HG03378 (cell line): ENCODE measurements around the gene EPHA6.

ENCODE experiments used
- ATAC-seq: cut with Tn5 transposase; IDR thresholded peaks from one replicate; pipeline ENCODE4 v1.9.1; 2021; ENCODE audit warnings: mild to moderate bottlenecking, moderate library complexity; ENCODE audit not compliant: unreplicated experiment

EPHA6 gene

DNA sequence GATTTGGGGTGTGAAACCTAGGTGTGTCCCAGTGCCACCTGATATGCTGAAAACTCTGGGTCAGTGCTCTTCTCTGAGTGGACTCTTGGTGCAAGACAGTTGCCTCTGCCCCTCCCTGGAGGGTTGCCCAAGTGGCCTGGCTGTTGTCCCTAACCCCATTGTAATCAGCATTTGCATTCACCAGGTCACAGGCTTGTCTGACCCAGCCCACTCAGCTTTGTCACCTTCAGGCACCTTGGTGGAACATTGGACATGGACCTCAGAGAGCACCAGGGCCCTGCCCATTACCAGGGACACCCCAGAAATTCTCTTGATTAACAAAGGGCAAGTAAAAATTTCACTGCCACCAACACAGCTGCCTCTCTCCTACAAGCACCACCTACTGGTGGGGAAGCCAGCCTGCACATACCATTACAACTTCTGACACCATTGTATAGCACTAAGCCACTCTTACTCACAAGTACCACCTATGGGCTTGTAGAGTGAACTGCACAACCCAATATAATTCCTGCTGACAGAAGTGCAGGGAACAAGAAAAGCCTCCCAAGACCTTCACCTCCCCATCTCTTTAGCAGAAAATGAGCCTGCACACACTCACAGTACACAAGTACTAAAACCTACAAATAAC is 324.6 kb downstream of the EPHA6 start:
- no peak for ATAC-seq

GRCh38 chr3:97148931-97149330 is 334.5 kb downstream of the EPHA6 start:
- ATAC-seq = no peak

GRCh38 chr3:97161169-97161568 is 346.8 kb downstream of the EPHA6 start:
- ATAC-seq = no peak

GRCh38 chr3:97177242-97177641 is 362.8 kb downstream of the EPHA6 start:
- ATAC-seq = no peak

- no peak for ATAC-seq
Measured at GRCh38 chr3:97181704-97182103, 367.3 kb downstream of the EPHA6 start.

- no peak for ATAC-seq
Measured at GRCh38 chr3:97187771-97188170, 373.4 kb downstream of the EPHA6 start.

DNA sequence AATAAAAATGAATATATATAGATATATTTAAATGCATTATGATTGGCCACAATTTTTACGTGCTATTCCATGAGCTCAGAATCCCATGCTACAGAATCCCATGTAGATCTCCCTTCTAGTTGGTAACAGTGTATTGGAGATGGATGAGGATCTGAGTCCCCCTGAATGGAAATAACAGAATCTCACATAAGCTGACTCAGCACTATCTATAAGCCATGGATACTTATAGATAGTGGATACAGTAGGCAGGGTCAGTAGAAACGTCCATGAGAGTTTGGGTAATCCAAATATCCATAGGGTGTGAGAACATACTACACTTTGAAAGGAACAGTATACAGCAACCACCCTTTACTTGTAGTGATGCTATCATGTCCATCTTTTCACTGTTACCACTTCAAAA is 375.4 kb downstream of the EPHA6 start:
- no peak for ATAC-seq

GRCh38 chr3:97197083-97197482 is 382.7 kb downstream of the EPHA6 start:
- ATAC-seq = no peak

DNA sequence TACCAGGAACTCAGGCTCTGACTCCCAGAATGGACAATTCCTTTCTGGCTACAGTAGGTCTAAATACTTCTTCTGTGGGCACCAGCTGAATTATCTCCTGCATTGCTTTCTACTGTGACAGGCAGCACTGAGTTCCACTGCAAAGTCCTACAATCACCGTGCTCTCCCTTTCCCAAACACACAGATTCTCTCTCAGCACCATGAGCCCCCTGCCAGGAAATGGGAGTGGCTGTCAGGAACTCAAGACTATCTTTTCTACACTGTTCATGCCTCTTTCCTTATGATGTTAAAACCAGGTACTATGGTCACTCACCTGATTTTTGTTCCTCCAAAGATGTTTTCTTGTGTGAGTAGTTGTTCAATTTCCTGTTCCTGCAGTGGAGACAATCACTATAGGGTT is 383.4 kb downstream of the EPHA6 start:
- ATAC-seq = no peak

- ATAC-seq = no peak
Measured at GRCh38 chr3:97200387-97200786, 386.0 kb downstream of the EPHA6 start.

DNA sequence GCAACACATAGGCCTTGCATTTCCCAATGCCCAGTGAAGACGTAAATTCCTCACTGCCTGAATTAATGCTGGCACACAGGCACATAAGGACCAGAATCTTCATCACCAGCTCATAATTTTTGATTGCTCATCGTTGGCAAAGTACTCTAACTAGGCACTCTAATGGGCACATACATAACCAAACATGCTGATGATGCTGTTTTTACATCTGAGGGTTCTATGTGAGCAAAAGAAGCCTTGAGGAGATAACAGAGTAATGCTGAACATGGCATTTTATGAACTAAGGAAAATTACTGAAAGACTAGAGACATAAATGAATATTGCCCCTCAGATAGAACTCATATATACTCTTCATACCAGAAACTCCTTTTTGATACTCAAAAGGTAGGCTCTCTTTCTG is 387.4 kb downstream of the EPHA6 start:
- no peak for ATAC-seq

- ATAC-seq = no peak
Measured at GRCh38 chr3:97228966-97229365, 414.6 kb downstream of the EPHA6 start.

DNA sequence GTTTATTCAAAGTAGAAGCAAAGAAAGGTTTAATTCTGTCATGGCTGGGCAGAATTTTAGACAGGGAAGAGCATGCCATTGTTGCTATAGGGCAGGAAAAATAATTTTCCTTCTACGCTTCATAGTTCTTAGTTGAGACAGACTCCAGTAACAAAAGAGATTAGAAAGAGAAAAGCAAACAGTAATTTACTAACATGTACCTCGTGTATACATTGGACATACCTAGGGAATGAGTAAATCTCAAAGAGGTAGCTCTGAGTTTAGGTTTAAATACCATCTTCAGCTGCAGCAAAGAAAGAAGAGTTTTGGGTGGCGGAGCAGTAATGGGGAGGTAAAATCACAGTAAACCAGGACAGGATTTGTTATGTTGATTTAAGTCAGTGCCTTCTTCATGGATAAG is 416.1 kb downstream of the EPHA6 start:
- ATAC-seq = no peak

GRCh38 chr3:97232393-97233034 is 418.1 kb downstream of the EPHA6 start:
- ATAC-seq = no peak

DNA sequence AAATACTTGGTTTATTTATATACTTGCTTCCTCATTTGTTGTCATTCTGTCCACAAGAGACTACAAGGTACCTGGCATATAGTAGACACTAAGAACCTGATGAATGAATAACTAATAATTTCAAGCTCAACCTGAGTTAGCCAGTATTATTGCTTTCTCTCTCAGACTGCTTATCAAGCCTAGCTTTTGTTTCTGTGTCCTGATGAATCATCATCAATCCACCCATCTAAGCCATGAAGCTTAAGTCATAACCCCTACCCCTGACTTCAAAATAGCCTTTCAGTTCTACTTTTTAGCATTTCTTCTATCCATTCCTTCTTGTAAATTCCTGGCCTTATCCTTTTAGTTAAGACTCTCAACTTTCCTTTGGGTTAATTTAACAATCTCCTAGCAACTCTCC is 420.8 kb downstream of the EPHA6 start:
- no peak for ATAC-seq

DNA sequence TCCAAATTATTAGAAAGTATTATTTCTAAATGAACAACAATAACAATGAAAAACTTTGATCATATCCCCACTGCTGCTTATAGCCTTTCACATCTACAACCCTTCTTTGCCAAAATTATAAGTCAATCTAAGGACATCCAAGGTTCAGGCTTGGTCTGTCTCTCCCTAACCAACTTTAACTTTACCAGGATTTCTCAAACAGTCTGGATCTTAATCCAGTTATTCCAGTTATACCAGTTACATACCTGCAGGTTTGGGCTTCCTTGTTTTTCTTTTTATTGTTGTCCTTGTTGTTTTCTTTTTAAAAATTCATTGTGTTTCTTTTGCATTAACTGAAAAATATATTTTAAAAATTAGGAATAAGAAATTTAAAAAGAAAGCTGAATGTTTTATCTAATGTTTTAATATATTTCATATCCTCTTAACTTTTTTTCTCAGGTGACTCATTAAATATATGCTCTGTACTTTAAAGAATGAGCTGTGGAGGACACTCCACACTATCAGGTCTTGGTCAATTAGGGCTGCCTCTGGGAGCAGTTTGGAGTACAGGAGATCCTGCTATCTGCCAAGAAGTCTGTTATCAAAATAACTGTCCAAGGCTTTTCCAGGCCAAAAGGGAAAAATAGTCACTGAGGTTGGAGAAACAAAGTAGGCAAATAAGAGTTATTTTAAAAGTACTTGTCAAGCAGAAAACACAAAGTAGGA is 421.4 kb downstream of the EPHA6 start:
- ATAC-seq = no peak

- no peak for ATAC-seq
Measured at GRCh38 chr3:97241417-97241816, 427.0 kb downstream of the EPHA6 start.

GRCh38 chr3:97245201-97245910 is 431.0 kb downstream of the EPHA6 start:
- no peak for ATAC-seq

DNA sequence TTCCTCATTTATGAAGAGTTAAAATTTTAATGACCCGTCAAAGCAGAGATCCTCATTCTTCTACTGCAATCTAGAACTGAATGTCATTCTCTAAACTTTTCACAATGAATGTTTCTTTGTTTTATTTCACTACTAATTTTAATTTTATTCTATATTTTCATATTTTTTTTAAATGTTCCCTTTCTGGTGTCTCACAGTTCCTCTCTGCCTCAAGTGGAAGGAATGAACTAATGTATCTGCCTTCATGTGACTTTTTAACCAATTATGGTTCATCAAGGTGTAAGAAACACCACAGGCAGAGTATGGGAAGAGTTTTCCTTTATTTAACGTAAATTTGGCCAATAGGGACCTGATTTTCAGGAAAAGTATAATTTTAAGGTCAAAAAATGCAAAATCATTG is 441.7 kb downstream of the EPHA6 start:
- no peak for ATAC-seq

GRCh38 chr3:97257942-97258697 is 443.7 kb downstream of the EPHA6 start:
- ATAC-seq = no peak

DNA sequence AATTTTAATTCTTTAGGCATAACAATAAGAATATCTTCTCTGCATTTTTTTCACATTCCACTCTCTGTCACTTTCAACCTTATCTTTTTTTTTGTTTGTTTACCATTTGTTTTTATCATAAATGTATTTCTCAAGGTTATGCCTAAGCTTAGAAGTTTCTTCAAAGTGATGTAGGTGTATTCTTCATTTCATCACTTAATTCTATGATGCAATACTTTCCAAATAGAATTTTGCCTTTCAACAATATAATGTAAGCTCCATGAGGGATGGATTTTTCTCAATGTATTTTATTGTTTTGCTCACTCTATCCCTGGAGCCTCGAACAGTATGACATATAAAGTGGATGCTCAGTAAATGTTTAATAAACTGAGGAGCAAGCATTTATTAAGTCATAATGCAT is 444.9 kb downstream of the EPHA6 start:
- no peak for ATAC-seq
